ENCODE results near the gene EEF1AKMT4.

Gene EEF1AKMT4

GRCh38 chr3:184305577-184305976, 56.1 kb downstream of the EEF1AKMT4 start:
- no peak for DNase-seq

GRCh38 chr3:184306341-184306972, 57.0 kb downstream of the EEF1AKMT4 start:
- DNase-seq, result no peak

DNA sequence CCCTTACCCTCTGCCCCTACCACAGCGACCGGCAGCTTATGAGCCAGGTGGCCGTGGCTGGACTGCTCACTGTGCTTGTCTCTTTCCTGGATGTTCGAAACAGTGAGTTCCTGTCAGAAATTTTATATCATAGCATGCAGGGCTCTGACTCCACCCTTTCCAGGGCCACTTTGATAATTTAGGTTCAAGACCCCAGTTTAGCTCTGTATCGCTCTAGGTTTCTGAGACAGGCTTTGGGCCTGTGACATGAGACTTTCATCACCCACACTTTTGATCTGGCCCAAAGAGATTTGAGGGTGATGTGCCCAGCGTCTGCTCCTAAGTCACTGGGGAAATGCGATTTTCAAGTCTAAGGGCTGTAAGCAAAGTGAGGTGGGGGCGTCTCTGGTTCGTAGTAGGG, 58.4 kb downstream of the EEF1AKMT4 start:
- no peak for DNase-seq

All from NCI-H510A (cell line).